Common myeloid progenitor, CD34-positive (primary cell): ENCODE data around the gene BAIAP2L1.
A peak's percentile ranks its signal among the peaks of the same experiment; 100 is the strongest.

Source experiments
- CTCF ChIA-PET: fragments of 350-600 bp; sonication (Branson Sonifier 250); formaldehyde crosslinking; loops from one replicate; lab custom pipeline; 2021; ENCODE audit warnings: antibody characterized with exemption; lab: Charles Lee
- POLR2A ChIA-PET: fragments of 350-600 bp; sonication (Branson Sonifier 250); formaldehyde crosslinking; loops from one replicate; lab custom pipeline; 2021; ENCODE audit warnings: antibody characterized with exemption; lab: Charles Lee
- DNase-seq, 3 donors: peaks; one replicate each; pipeline versions ENCODE4 v3.0.0 to v3.0.0-alpha.2; 2013
- H3K27ac ChIP-seq, 2 experiments: 1 replicate in 1 of 2; 2 replicates in 1 of 2; pipeline ENCODE4 v1.7.0; 2013; ENCODE audit warnings: inconsistent platforms in 2 of 2, low read length in 2 of 2, mild to moderate bottlenecking in 2 of 2, low read depth in 1 of 2, moderate library complexity in 1 of 2; ENCODE audit not compliant: severe bottlenecking in 2 of 2, insufficient read depth in 1 of 2, poor library complexity in 1 of 2
- H3K27me3 ChIP-seq, 5 experiments: replicated peaks in 2 of 5; 1 replicate in 3 of 5; 2 replicates in 2 of 5; pipeline versions ENCODE4 v1.6.1 to v1.7.0; 2013; ENCODE audit warnings: low read length in 4 of 5, mild to moderate bottlenecking in 2 of 5, moderate library complexity in 2 of 5, inconsistent platforms in 1 of 5; ENCODE audit not compliant: insufficient read depth in 5 of 5, control insufficient read depth in 4 of 5
- H3K36me3 ChIP-seq, 4 experiments: 1 replicate in 2 of 4; 2 replicates in 2 of 4; pipeline versions ENCODE4 v1.6.1 to v1.7.0; 2013; ENCODE audit warnings: low read length in 3 of 4, control low read depth in 1 of 4, mild to moderate bottlenecking in 1 of 4; ENCODE audit not compliant: control insufficient read depth in 4 of 4, insufficient read depth in 4 of 4
- H3K4me1 ChIP-seq, 4 experiments: 1 replicate in 3 of 4; 2 replicates in 1 of 4; pipeline versions ENCODE4 v1.6.1 to v1.7.1; 2013; ENCODE audit warnings: low read length in 3 of 4, mild to moderate bottlenecking in 3 of 4, control low read depth in 1 of 4, inconsistent platforms in 1 of 4, moderate library complexity in 1 of 4; ENCODE audit not compliant: control insufficient read depth in 4 of 4, insufficient read depth in 4 of 4; ENCODE audit errors: control extremely low read depth in 1 of 4
- H3K4me3 ChIP-seq, 7 experiments: 1 replicate in 4 of 7; 2 replicates in 3 of 7; pipeline versions ENCODE4 v1.5.1 to v1.7.0; 2013; ENCODE audit warnings: mild to moderate bottlenecking in 7 of 7, low read length in 6 of 7, moderate library complexity in 6 of 7, inconsistent platforms in 2 of 7, low read depth in 2 of 7, control low read depth in 1 of 7; ENCODE audit not compliant: insufficient read depth in 4 of 7, control insufficient read depth in 1 of 7; ENCODE audit errors: extremely low read depth in 1 of 7
- H3K9me3 ChIP-seq, 5 experiments: 1 replicate in 4 of 5; 2 replicates in 1 of 5; pipeline versions ENCODE4 v1.6.1 to v1.7.1; 2013; ENCODE audit warnings: low read length in 4 of 5, mild to moderate bottlenecking in 2 of 5, inconsistent platforms in 1 of 5, low read depth in 1 of 5, moderate library complexity in 1 of 5; ENCODE audit not compliant: control insufficient read depth in 4 of 5, insufficient read depth in 2 of 5; ENCODE audit errors: control extremely low read depth in 1 of 5
- WGBS: methylation state at CpG from one replicate; pipeline ENCODE4 v1.1.5; 2013; ENCODE audit not compliant: insufficient coverage; 5-methylcytosine and 5-hydroxymethylcytosine counted together

The BAIAP2L1 gene

DNA sequence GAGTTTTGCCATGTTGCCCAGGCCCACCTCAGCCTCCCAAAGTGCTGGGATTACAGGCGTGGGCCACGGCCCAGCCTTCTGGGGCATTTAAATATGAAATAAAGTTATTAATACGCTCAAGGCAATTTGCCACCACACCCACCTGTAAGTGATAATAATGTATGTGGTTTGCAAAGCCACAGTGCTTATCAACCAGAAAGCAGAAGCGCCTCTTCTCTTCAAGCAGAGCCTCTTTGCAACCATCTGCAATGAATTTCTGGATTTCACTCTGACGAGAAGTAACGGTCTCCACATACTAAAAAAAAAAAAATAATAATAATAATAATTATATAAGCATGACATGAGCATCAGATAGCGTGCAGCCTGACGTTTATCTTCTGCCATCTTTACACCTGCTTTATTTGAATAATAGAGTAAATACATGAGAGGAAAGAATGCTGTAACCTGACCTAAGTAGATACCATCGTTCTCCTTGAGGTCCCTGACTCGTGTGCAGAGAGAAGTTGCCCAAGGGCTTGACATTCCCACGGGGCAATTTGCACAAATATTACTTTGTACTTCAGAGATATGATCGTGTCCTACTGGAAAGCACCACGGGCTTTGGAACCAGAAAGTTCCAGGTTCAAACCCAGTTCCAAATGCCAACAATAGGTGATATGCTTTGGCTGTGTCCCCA, 85.4 kb downstream of the BAIAP2L1 start:
- no peaks in the 10 kb centered on the region for H3K36me3 ChIP-seq

DNA sequence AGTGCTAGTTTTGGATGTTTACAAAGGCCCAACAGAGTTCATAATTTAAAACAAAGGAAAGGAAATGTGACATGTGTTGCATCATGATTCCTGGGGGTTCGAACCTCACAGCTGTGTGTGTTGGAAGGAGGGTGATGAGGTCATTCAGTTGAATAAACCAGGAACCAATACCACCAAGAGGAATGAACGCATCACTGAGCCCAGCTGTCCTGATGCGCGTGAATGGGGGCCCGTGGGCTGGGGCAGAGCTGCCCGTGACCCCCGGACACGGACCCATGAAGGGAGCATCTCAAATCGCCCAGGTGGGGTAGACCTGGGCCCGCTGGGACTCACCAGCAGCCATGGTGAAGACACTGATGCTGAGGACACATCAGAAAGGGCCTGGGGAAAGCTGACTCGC, 86.4 kb downstream of the BAIAP2L1 start:
- Histone ChIP-seq H3K4me3 (no peak overlapping the region), H3K4me1 (no peaks in the 10 kb centered on the region), H3K9me3 (no peaks in the 10 kb centered on the region), H3K27me3 (no peaks in the 10 kb centered on the region), H3K27ac (no peak overlapping the region), H3K36me3 (no peaks in the 10 kb centered on the region)
- WGBS = 88% methylated on average over 9 of the region's 11 CpGs
- DNase-seq = peak in 2 of 3 donors; percentile 9 to 28
- CTCF ChIA-PET = interaction anchor here (0.6 kb wide), 1 partner anchor 168 kb away, joined by 3 read pairs; no protein-coding TSS in a partner anchor
- POLR2A ChIA-PET = no interaction called here

More for the DNA sequence above, 85.4 kb downstream of the BAIAP2L1 start:
- H3K27ac ChIP-seq = no peak overlapping the region
- H3K4me1 ChIP-seq = no peaks in the 10 kb centered on the region
- no peak overlapping the region for H3K4me3 ChIP-seq
- no peaks in the 10 kb centered on the region for H3K9me3 ChIP-seq
- DNase-seq = peak; percentile 27 to 76 (median 56)
- POLR2A ChIA-PET = no interaction called here
- CTCF ChIA-PET = interaction anchor here (0.6 kb wide), 1 partner anchor 167 kb away, joined by 3 read pairs; no protein-coding TSS in a partner anchor
- no peaks in the 10 kb centered on the region for H3K27me3 ChIP-seq
- WGBS = 86% methylated on average over 4 of the region's 13 CpGs

DNA sequence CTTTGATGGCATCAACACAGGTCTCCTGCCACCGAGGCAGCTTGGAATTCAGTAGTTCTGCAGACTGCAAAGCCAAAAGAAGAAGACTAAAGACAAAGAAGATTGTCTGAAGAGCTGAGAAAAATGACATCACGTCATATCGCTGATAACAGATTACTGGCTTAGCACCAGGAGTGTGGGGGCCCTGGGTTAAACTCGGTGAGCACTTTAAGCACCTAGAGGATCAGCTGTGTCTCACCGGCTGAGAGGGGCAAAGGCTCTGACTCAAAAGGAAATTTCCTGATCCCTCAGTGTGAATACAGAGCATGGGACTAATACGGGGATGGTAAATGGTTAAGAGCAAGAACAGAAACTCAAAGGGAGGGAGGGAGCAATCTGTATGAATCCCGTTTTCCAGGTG, 88.7 kb downstream of the BAIAP2L1 start:
- POLR2A ChIA-PET = no interaction called here
- WGBS = 96% methylated on average over 5 of the region's 7 CpGs
- no peak overlapping the region for H3K27ac ChIP-seq

DNA sequence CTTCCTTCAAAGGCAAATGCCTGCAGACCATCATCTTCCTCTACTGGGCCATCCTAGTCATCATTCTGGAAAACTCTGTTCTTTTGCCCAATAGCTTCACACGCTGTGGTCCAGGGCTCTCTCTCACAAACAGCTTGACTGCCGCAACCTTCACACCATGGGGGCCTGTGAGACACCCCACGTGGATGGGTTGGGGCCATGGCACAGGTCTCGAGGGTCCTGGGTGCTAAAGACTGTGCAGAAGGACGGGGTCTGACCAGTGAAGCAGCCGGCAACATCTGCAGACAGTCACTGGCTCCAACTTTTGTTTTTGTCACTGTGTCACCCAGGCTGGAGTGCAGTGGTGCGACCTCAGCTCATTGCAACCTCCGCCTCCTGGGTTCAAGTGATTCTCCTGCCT, 91.3 kb downstream of the BAIAP2L1 start:
- 100% methylated on average over 8 of the region's 8 CpGs for WGBS
- Histone ChIP-seq H3K27me3 (no peaks in the 10 kb centered on the region), H3K4me1 (no peaks in the 10 kb centered on the region), H3K4me3 (no peak overlapping the region), H3K9me3 (no peaks in the 10 kb centered on the region), H3K27ac (no peak overlapping the region), H3K36me3 (no peaks in the 10 kb centered on the region)
- DNase-seq = no peak
- ChIA-PET POLR2A (no interaction called here), CTCF (no interaction called here)

More for the DNA sequence above, 88.7 kb downstream of the BAIAP2L1 start:
- CTCF ChIA-PET = no interaction called here
- H3K36me3 ChIP-seq = no peaks in the 10 kb centered on the region
- H3K27me3 ChIP-seq = no peaks in the 10 kb centered on the region
- H3K4me1 ChIP-seq = no peaks in the 10 kb centered on the region
- H3K9me3 ChIP-seq = no peaks in the 10 kb centered on the region
- H3K4me3 ChIP-seq = no peak overlapping the region
- no peak for DNase-seq

DNA sequence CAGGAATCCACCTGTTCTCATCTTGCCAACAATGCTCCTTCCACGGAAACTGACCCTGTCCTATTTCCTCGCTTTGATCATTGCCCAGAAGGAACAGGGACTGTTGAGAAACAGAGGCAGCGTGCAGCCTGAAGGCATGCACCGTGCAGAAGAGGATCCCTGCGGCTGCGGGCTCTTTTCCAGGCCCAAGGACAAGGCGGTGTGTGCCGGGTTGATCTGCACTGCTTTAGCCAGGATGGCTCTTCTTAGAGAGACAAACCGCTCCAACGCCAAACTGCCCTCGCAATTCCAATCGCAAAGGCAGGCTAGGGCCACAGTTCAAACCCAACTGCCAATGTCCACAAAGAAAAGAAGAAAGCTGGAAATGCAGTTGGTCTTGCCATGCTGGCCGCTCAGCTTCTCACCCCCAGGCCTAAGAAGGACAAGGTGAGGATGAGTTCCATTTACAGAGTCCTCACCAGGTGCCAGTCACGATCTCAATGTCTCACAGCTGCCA, 92.9 kb downstream of the BAIAP2L1 start:
- no peaks in the 10 kb centered on the region for H3K27me3 ChIP-seq
- CTCF ChIA-PET = no interaction called here

DNA sequence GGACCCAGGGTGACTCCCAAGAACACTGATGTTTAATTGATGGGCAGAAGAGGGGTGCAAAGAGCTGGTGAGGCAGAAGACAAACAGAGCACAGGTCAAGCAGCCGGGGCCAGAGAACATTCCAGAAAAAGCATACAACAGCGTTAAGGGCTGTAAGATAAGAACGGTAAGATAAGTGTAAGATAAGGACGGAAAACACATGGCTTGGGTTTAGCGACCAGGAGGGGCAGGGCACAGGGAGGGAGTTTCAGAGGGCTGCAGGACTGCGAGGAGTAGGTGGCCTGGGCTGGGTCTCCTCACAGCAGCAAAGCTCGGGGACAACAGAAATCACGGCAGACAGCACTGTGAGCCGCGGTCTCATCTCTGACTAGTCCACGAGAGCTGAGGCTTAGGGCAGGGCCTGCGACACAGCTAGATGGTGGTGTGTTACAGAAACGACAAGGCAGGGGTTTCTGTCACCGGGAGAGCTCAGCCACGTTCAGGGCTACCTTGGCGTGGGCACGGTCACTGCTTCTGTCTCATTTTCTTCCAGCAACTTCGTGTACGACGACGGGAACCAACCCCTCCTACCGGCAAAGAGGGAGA, 94.8 kb downstream of the BAIAP2L1 start:
- ChIA-PET CTCF (no interaction called here), POLR2A (no interaction called here)
- H3K27me3 ChIP-seq = no peaks in the 10 kb centered on the region
- H3K4me3 ChIP-seq = no peak overlapping the region
- 92% methylated on average over 22 of the region's 22 CpGs for WGBS
- H3K36me3 ChIP-seq = no peaks in the 10 kb centered on the region
- no peak for DNase-seq
- no peaks in the 10 kb centered on the region for H3K4me1 ChIP-seq
- no peaks in the 10 kb centered on the region for H3K9me3 ChIP-seq
- H3K27ac ChIP-seq = no peak overlapping the region

More for the DNA sequence above, 92.9 kb downstream of the BAIAP2L1 start:
- no peak for DNase-seq
- H3K27ac ChIP-seq = no peak overlapping the region
- POLR2A ChIA-PET = interaction anchor here (0.6 kb wide), 1 partner anchor 36 kb away, joined by 3 read pairs; no protein-coding TSS in a partner anchor
- no peaks in the 10 kb centered on the region for H3K9me3 ChIP-seq
- 98% methylated on average over 14 of the region's 14 CpGs for whole genome bisulfite sequencing
- no peak overlapping the region for H3K4me3 ChIP-seq
- no peaks in the 10 kb centered on the region for H3K36me3 ChIP-seq
- no peaks in the 10 kb centered on the region for H3K4me1 ChIP-seq

DNA sequence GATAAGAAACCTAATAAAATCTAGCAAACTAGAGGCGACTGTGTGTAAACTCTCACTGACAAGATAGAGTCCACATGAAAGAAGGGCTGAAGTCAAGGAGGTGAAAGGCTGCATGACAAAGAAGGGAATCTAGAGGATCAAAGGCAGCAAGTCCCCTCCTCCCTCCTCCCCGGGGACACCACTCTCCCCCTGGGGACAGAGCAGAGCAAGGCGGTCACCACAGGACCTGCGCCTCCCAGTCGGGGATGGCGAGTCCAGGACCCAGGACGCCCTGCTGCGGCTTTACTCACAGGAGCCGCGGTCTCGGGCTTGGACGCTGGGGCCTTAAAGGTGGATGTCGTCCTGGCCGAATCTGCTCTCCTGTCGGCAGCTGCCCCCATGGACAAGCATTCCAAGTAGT, 97.0 kb downstream of the BAIAP2L1 start:
- Histone ChIP-seq H3K4me1 (no peaks in the 10 kb centered on the region), H3K27ac (no peak overlapping the region), H3K36me3 (no peaks in the 10 kb centered on the region), H3K9me3 (no peaks in the 10 kb centered on the region), H3K27me3 (no peaks in the 10 kb centered on the region), H3K4me3 (no peak overlapping the region)
- 98% methylated on average over 13 of the region's 15 CpGs for WGBS
- CTCF ChIA-PET = no interaction called here
- POLR2A ChIA-PET = no interaction called here
- no peak for DNase-seq
